GM12891 (cell line): ENCODE results near the gene SAE1.

Experiments
- PAX5 ChIP-seq: IDR thresholded peaks from 2 replicates; pipeline ENCODE4 v1.6.1; 2011; ENCODE audit warnings: low read length, moderate library complexity, mild to moderate bottlenecking; ENCODE audit not compliant: insufficient read depth, severe bottlenecking
- POLR2A ChIP-seq: IDR thresholded peaks from 2 replicates; pipeline ENCODE4 v1.6.1; 2011; ENCODE audit warnings: low read depth, low read length, control low read depth
- POLR2AphosphoS5 ChIP-seq: IDR thresholded peaks from 2 replicates; pipeline ENCODE4 v1.6.1; 2011; ENCODE audit warnings: low read depth, low read length, control low read depth
- POU2F2 ChIP-seq: IDR thresholded peaks from 2 replicates; pipeline ENCODE4 v1.6.1; 2011; ENCODE audit warnings: low read depth, mild to moderate bottlenecking, control low read depth, low read length, moderate library complexity
- SPI1 ChIP-seq: IDR thresholded peaks from 2 replicates; pipeline ENCODE4 v1.6.1; 2011; ENCODE audit warnings: low read depth, low read length, control low read depth
- TAF1 ChIP-seq: IDR thresholded peaks from 2 replicates; pipeline ENCODE4 v1.6.1; 2011; ENCODE audit warnings: low read depth, low read length, control low read depth

GRCh38 chr19:47141695-47142094 is 11.1 kb downstream of the SAE1 start:
- TF ChIP-seq SPI1 (no peak), PAX5 (no peak), POLR2A (no peak), TAF1 (no peak), POLR2AphosphoS5 (no peak), POU2F2 (no peak)
